Caco-2 (cell line): Measurements from ENCODE around the gene SBSN. TPM values are rescaled to one million over a fixed set of nuclear protein-coding genes. Genes with fewer than 3 reads are reported as not detected.

Experiments used
- BruUV-seq: library from RNA; stranded (reverse); fragments of 400-500 nt; replicated peaks from 2 replicates; lab custom pipeline; 2021; lab: Mats Ljungman, UMichigan
- CTCF ChIA-PET: fragments of 300-600 bp; sonication (Branson Sonifier 250); formaldehyde crosslinking; loops from one replicate; lab custom pipeline; 2022; ENCODE audit warnings: antibody characterized with exemption; lab: Charles Lee
- POLR2A ChIA-PET: fragments of 300-600 bp; sonication (Branson Sonifier 250); formaldehyde crosslinking; loops from one replicate; lab custom pipeline; 2022; ENCODE audit warnings: antibody characterized with exemption; lab: Charles Lee
- DNase-seq, 2 experiments: peaks; one replicate each; pipeline versions ENCODE4 v3.0.0 to v3.0.0-alpha.2; 2020 to 2022
- H3K27me3 ChIP-seq: replicated peaks from 2 replicates; pipeline ENCODE4 v1.6.0; 2011; ENCODE audit warnings: low read length; ENCODE audit not compliant: control insufficient read depth, insufficient read depth
- H3K36me3 ChIP-seq: 2 replicates; pipeline ENCODE4 v1.5.1; 2011; ENCODE audit warnings: low read length; ENCODE audit not compliant: control insufficient read depth, insufficient read depth
- H3K4me1 ChIP-seq: fragments of 250-450 bp; sonication (Bioruptor Pico); 2 replicates; pipeline ENCODE4 v1.5.1; 2020; ENCODE audit warnings: mild to moderate bottlenecking
- H3K4me3 ChIP-seq: 2 replicates; pipeline ENCODE4 v1.5.1; 2011; ENCODE audit warnings: low read depth, mild to moderate bottlenecking, control low read depth, low read length
- H3K9me3 ChIP-seq: fragments of 250-450 bp; sonication (Bioruptor Pico); 2 replicates; pipeline ENCODE4 v1.5.1; 2020; ENCODE audit warnings: mild to moderate bottlenecking, moderate library complexity
- H3K27ac Mint-ChIP-seq: one replicate; pipeline ENCODE4 v1.8.0; 2022; ENCODE audit warnings: mixed read lengths; ENCODE audit not compliant: unreplicated experiment
- H3K27me3 Mint-ChIP-seq: one replicate; pipeline ENCODE4 v1.8.0; 2022; ENCODE audit warnings: mixed read lengths; ENCODE audit not compliant: insufficient read depth, unreplicated experiment
- H3K36me3 Mint-ChIP-seq: one replicate; pipeline ENCODE4 v1.8.0; 2022; ENCODE audit warnings: mild to moderate bottlenecking, mixed read lengths; ENCODE audit not compliant: insufficient read depth, unreplicated experiment
- H3K4me1 Mint-ChIP-seq: one replicate; pipeline ENCODE4 v1.8.0; 2022; ENCODE audit warnings: low read depth, mixed read lengths; ENCODE audit not compliant: unreplicated experiment
- H3K4me3 Mint-ChIP-seq: one replicate; pipeline ENCODE4 v1.8.0; 2022; ENCODE audit warnings: mild to moderate bottlenecking, moderate library complexity, mixed read lengths; ENCODE audit not compliant: unreplicated experiment
- H3K9me3 Mint-ChIP-seq: one replicate; pipeline ENCODE4 v1.8.0; 2022; ENCODE audit warnings: mixed read lengths; ENCODE audit not compliant: unreplicated experiment
- CTCF ChIP-seq, 2 experiments: fragments of 200-600 bp in 1 of 2; IDR thresholded peaks; 1 replicate in 1 of 2; 2 replicates in 1 of 2; pipeline versions ENCODE4 v1.5.1 to v1.8.0; 2011 to 2022; ENCODE audit warnings: antibody characterized with exemption in 1 of 2, control low read depth in 1 of 2, inconsistent platforms in 1 of 2, low read depth in 1 of 2, low read length in 1 of 2, mild to moderate bottlenecking in 1 of 2, moderate library complexity in 1 of 2; ENCODE audit not compliant: insufficient read depth in 1 of 2, severe bottlenecking in 1 of 2, unreplicated experiment in 1 of 2
- intact Hi-C: fragments of 100-400 bp; cut with micrococcal nuclease; formaldehyde crosslinking; loops from one replicate; pipeline ENCODE4 v1.10.0; 2022; ENCODE audit not compliant: unreplicated experiment
- total RNA-seq: library from RNA; stranded (reverse); gene quantifications from 2 replicates; pipeline ENCODE4 v1.2.3, GENCODE V29; 2022

The SBSN gene
- total RNA-seq, 1 experiment from 2014 or later, result not detected

- no peaks in the 10 kb centered on the region for H3K27me3 ChIP-seq
Measured at GRCh38 chr19:35545001-35545854, 17.1 kb upstream of the SBSN start, which contains the start of gene TMEM147. Gene TMEM147, plus strand, starts transcription at chr19:35545626. Its CDS starts 114 bp downstream, at chr19:35545740.

GRCh38 chr19:35544110-35544802, 16.1 kb upstream of the SBSN start:
- H3K9me3 Mint-ChIP-seq, result no peaks in the 10 kb centered on the region
- TF ChIP-seq CTCF (IDR thresholded peaks at IDR 0.05; ENCODE audit: insufficient read depth in 1 of 2, low read depth in 1 of 2, low read length in 1 of 2, severe bottlenecking in 1 of 2, unreplicated experiment in 1 of 2), result no peak
- CTCF ChIA-PET, result interaction anchor here (1.1 kb wide), 1 partner anchor 148 kb away, joined by 3 read pairs; no protein-coding TSS in a partner anchor

More at GRCh38 chr19:35545001-35545854, 17.1 kb upstream of the SBSN start, which contains the start of gene TMEM147:
- DNase-seq, result peak; percentile 91 to 96
- H3K27ac Mint-ChIP-seq, result peak within 1 kb of the TSS; percentile 91
- peak within 1 kb of the TSS; percentile 95 for H3K4me3 Mint-ChIP-seq
- peaks cover 14% of the 10 kb centered on the region for H3K4me1 ChIP-seq
- H3K27me3 Mint-ChIP-seq, result no peaks in the 10 kb centered on the region
- peak within 1 kb of the TSS; percentile 90 for H3K4me3 ChIP-seq
- H3K9me3 ChIP-seq, result no peaks in the 10 kb centered on the region
- BruUV-seq, result TSS peak; percentile 77
- peaks cover 19% of the 10 kb centered on the region for H3K36me3 Mint-ChIP-seq
- H3K9me3 Mint-ChIP-seq, result no peaks in the 10 kb centered on the region
- peaks cover 24% of the 10 kb centered on the region for H3K4me1 Mint-ChIP-seq
- no peak for TF ChIP-seq CTCF (IDR thresholded peaks at IDR 0.05; ENCODE audit: insufficient read depth in 1 of 2, low read depth in 1 of 2, low read length in 1 of 2, severe bottlenecking in 1 of 2, unreplicated experiment in 1 of 2)
- intact Hi-C loops, result loop anchor here (1.0 to 5.0 kb wide), 3 partner anchors 35 to 97 kb away; partner anchors contain the start of genes ETV2 and RBM42
- ChIA-PET POLR2A (interaction anchor here (1.1 kb wide), 1 partner anchor 35 kb away, joined by 3 read pairs; no protein-coding TSS in a partner anchor), CTCF (interaction anchor here (1.1 kb wide), 1 partner anchor 147 kb away, joined by 3 read pairs; no protein-coding TSS in a partner anchor)
- H3K36me3 ChIP-seq, result peaks cover 3% of the 10 kb centered on the region; the same call in 1 of the 2 replicates

More at GRCh38 chr19:35544110-35544802, 16.1 kb upstream of the SBSN start:
- no peak for DNase-seq
- no TSS peak for BruUV-seq
- H3K4me1 ChIP-seq, result peaks cover 14% of the 10 kb centered on the region
- intact Hi-C loops, result no loop called here
- peak overlapping the region; percentile 95 for H3K4me3 Mint-ChIP-seq
- H3K27me3 Mint-ChIP-seq, result no peaks in the 10 kb centered on the region
- H3K4me3 ChIP-seq, result peak overlapping the region; percentile 90
- H3K36me3 Mint-ChIP-seq, result peaks cover 16% of the 10 kb centered on the region
- H3K27me3 ChIP-seq, result no peaks in the 10 kb centered on the region
- peaks cover 3% of the 10 kb centered on the region; the same call in 1 of the 2 replicates for H3K36me3 ChIP-seq
- POLR2A ChIA-PET, result interaction anchor here (0.6 to 1.1 kb wide), 2 partner anchors 34 to 670 kb away, joined by 3 to 4 read pairs; partner anchors contain the start of gene ZNF565
- no peaks in the 10 kb centered on the region for H3K9me3 ChIP-seq
- H3K4me1 Mint-ChIP-seq, result peaks cover 21% of the 10 kb centered on the region
- peak overlapping the region; percentile 91 for H3K27ac Mint-ChIP-seq
